K562 (cell line): ENCODE results near the gene FAM120B. TPM values are rescaled to one million over a fixed set of nuclear protein-coding genes. Genes with fewer than 3 reads are reported as not detected.

Experiments
- ATAC-seq: fragments of 200-7000 bp; cut with Tn5 transposase; 3 replicates; pipeline ENCODE4 v1.9.1; 2020; ENCODE audit warnings: moderate library complexity
- BruUV-seq: library from RNA; stranded (reverse); fragments of 400-500 nt; replicated peaks from 2 replicates; lab custom pipeline; 2021; lab: Mats Ljungman, UMichigan
- CTCF ChIA-PET: fragments of 300-600 bp; formaldehyde crosslinking; extraction: SDS; loops from one replicate; lab custom pipeline; 2021; ENCODE audit warnings: low intra/inter-chr PET ratio; lab: Yijun Ruan, JAX
- POLR2A ChIA-PET: fragments of 300-600, 350-650 bp; sonication (Branson Sonifier 250); formaldehyde crosslinking; extraction: SDS; loops from one replicate; lab custom pipeline; 2021; ENCODE audit warnings: antibody characterized with exemption, inconsistent platforms; lab: Yijun Ruan, JAX
- DNase-seq, 4 experiments: peaks; one replicate each; pipeline versions ENCODE4 v3.0.0 to v3.0.0-alpha.2; 2011 to 2018; ENCODE audit warnings: low spot score in 3 of 4, mixed read lengths in 3 of 4; ENCODE audit errors: extremely low read depth in 1 of 4
- FAIRE-seq: peaks from 2 replicates; lab custom pipeline; 2011; peaks lifted over from hg19 to GRCh38; lab: Jason Lieb, UNC
- H2AFZ ChIP-seq: 2 replicates; pipeline ENCODE4 v1.6.0; 2011; ENCODE audit warnings: low read depth, low read length, control low read depth, inconsistent platforms
- H3K27ac ChIP-seq: fragments of 200-600 bp; 3 replicates; pipeline ENCODE4 v1.8.0; 2011; ENCODE audit warnings: low read depth, mild to moderate bottlenecking, control low read depth, inconsistent platforms, low read length, moderate library complexity, mixed read lengths; ENCODE audit errors: extremely low read depth
- H3K27me3 ChIP-seq, 2 experiments: fragments of 300-600 bp in 1 of 2; 2 replicates in 1 of 2; 3 replicates in 1 of 2; pipeline versions ENCODE4 v1.6.0 to v1.8.0; 2011; ENCODE audit warnings: inconsistent platforms in 2 of 2, low read length in 2 of 2, mild to moderate bottlenecking in 1 of 2, mixed read lengths in 1 of 2, moderate library complexity in 1 of 2; ENCODE audit not compliant: control insufficient read depth in 2 of 2, insufficient read depth in 2 of 2
- H3K36me3 ChIP-seq: fragments of 300-600 bp; 3 replicates; pipeline ENCODE4 v1.8.0; 2011; ENCODE audit warnings: mild to moderate bottlenecking, low read length, inconsistent platforms; ENCODE audit not compliant: control insufficient read depth, insufficient read depth
- H3K4me1 ChIP-seq, 2 experiments: fragments of 200-600 bp in 1 of 2; replicated peaks in 1 of 2; 2 replicates in 1 of 2; 3 replicates in 1 of 2; pipeline versions ENCODE4 v1.5.1 to v1.8.0; 2011; ENCODE audit warnings: inconsistent platforms in 2 of 2, low read length in 2 of 2, mild to moderate bottlenecking in 1 of 2, mixed read lengths in 1 of 2, moderate library complexity in 1 of 2; ENCODE audit not compliant: control insufficient read depth in 2 of 2, insufficient read depth in 2 of 2
- H3K4me2 ChIP-seq: 2 replicates; pipeline ENCODE4 v1.6.1; 2011; ENCODE audit warnings: low read length, control low read depth, inconsistent platforms, mixed read lengths; ENCODE audit not compliant: insufficient read depth
- H3K4me3 ChIP-seq: fragments of 200-600 bp; sonication (generic), shearing (Covaris generic); 2 replicates; pipeline ENCODE4 v1.5.1; 2016; ENCODE audit warnings: control low read depth, inconsistent platforms
- H3K79me2 ChIP-seq: fragments of 200-600 bp; 3 replicates; pipeline ENCODE4 v1.8.0; 2011; ENCODE audit warnings: low read length, inconsistent platforms; ENCODE audit not compliant: control insufficient read depth, insufficient read depth
- H3K9ac ChIP-seq, 2 experiments: 2 replicates each; pipeline versions ENCODE4 v1.6.0 to v1.6.1; 2011; ENCODE audit warnings: low read depth in 2 of 2, low read length in 2 of 2, control low read depth in 1 of 2, inconsistent platforms in 1 of 2, mild to moderate bottlenecking in 1 of 2, mixed read lengths in 1 of 2; ENCODE audit not compliant: insufficient read depth in 1 of 2
- H3K9me1 ChIP-seq: one replicate; pipeline ENCODE4 v1.6.0; 2011; ENCODE audit warnings: inconsistent platforms, mild to moderate bottlenecking, low read length, moderate library complexity; ENCODE audit not compliant: control insufficient read depth, insufficient read depth
- H3K9me3 ChIP-seq: replicated peaks from 2 replicates; pipeline ENCODE4 v1.5.1; 2011; ENCODE audit warnings: low read depth, low read length, inconsistent platforms; ENCODE audit not compliant: control insufficient read depth, insufficient read depth
- H4K20me1 ChIP-seq: replicated peaks from 2 replicates; pipeline ENCODE4 v1.6.1; 2011; ENCODE audit warnings: low read length, inconsistent platforms, mixed read lengths; ENCODE audit not compliant: control insufficient read depth, insufficient read depth
- EP400 ChIP-seq: fragments of 450-650 bp; IDR thresholded peaks from 2 replicates; pipeline ENCODE4 v1.6.1; 2017; ENCODE audit warnings: antibody characterized with exemption, mild to moderate bottlenecking, moderate library complexity
- ERF ChIP-seq: fragments of 450-650 bp; formaldehyde crosslinking; IDR thresholded peaks from 2 replicates; pipeline ENCODE4 v1.4.0; 2020; ENCODE audit warnings: mild to moderate bottlenecking, mixed read lengths
- LEF1 ChIP-seq: fragments of 450-650 bp; IDR thresholded peaks from 2 replicates; pipeline ENCODE4 v1.6.1; 2016; ENCODE audit warnings: mild to moderate bottlenecking
- MCM7 ChIP-seq, 2 experiments: fragments of 450-650 bp; IDR thresholded peaks; 2 replicates each; pipeline ENCODE4 v1.6.1; 2016 to 2018
- NR1H2 ChIP-seq: sonication (generic); formaldehyde crosslinking; IDR thresholded peaks from 2 replicates; pipeline ENCODE4 v1.4.0; 2020; ENCODE audit warnings: mild to moderate bottlenecking, missing genetic modification reagents
- SIX5 ChIP-seq, 2 experiments: IDR thresholded peaks; 2 replicates each; pipeline ENCODE4 v1.6.1; 2011; ENCODE audit warnings: low read length in 2 of 2, borderline replicate concordance in 1 of 2, low read depth in 1 of 2, mild to moderate bottlenecking in 1 of 2, moderate library complexity in 1 of 2; ENCODE audit not compliant: insufficient read depth in 1 of 2
- SMARCA5 ChIP-seq: fragments of 450-650 bp; IDR thresholded peaks from 2 replicates; pipeline ENCODE4 v1.6.1; 2016
- SRSF3 ChIP-seq: fragments of 200-400 bp; formaldehyde crosslinking; IDR thresholded peaks from 2 replicates; pipeline ENCODE4 v1.6.1; 2016; ENCODE audit warnings: mild to moderate bottlenecking, low read length, moderate library complexity; ENCODE audit not compliant: insufficient read depth
- ZNF175 ChIP-seq: fragments of 200-800 bp; sonication (Bioruptor generic); IDR thresholded peaks from 2 replicates; pipeline ENCODE4 v1.6.1; 2016; ENCODE audit warnings: low read depth, mild to moderate bottlenecking, missing genetic modification characterization, missing compliant biosample characterization
- WGBS: fragments of 100-300 bp; shearing (Covaris generic); methylation state at CpG from one replicate; pipeline ENCODE4 v1.1.6; 2016; ENCODE audit warnings: low coverage, mixed read lengths; ENCODE audit not compliant: insufficient coverage; ENCODE audit errors: missing lambda C conversion rate; 5-methylcytosine and 5-hydroxymethylcytosine counted together
- in situ Hi-C: fragments of 300-500 bp; cut with MboI; formaldehyde crosslinking; loops from 4 replicates; pipeline ENCODE4 v1.15.0; 2018; ENCODE audit warnings: inconsistent platforms, mixed read lengths
- intact Hi-C: fragments of 100-400 bp; cut with micrococcal nuclease; formaldehyde crosslinking; loops from 2 replicates; pipeline ENCODE4 v1.14.2; 2022
- polyA plus RNA-seq, 8 experiments: library from polyadenylated mRNA; depleted of rRNA in 4 of 8; stranded (reverse) in 5 of 8; unstranded in 3 of 8; fragments of >200 nt; fragmentation: Nextera tagmentation in 2 of 8; fragmentation: Illumina TruSeq in 1 of 8; extraction: Ambion mirVana in 2 of 8; extraction: Trizol in 1 of 8; gene quantifications; 2 replicates each; pipeline versions ENCODE4 v1.2.1 to v1.2.3, GENCODE V29; 2011 to 2014; ENCODE audit warnings: inconsistent platforms in 1 of 8, missing spikeins in 1 of 8
- total RNA-seq, 7 experiments: library from RNA; depleted of rRNA in 6 of 7; stranded (reverse); fragments of >200 nt in 6 of 7; fragmentation: Illumina TruSeq in 2 of 7; extraction: Trizol in 2 of 7; gene quantifications; 2 replicates each; pipeline versions ENCODE4 v1.2.1 to v1.2.3, GENCODE V29; 2011 to 2021; ENCODE audit warnings: low replicate concordance in 1 of 7
- TF ChIP-seq, protein P1 (sequence below): sonication (generic); formaldehyde crosslinking; IDR thresholded peaks from 2 replicates; pipeline ENCODE4 v1.8.1; 2023; ENCODE audit warnings: mild to moderate bottlenecking, missing genetic modification reagents
- TF ChIP-seq, protein P2 (sequence below): fragments of 150-350 bp; conservative IDR thresholded peaks from 2 replicates; pipeline ENCODE4 v1.6.1; 2014; ENCODE audit warnings: low read length

Gene FAM120B
- total and polyA plus RNA-seq, 9 of the 15 experiments (the other 6 are each of a cell fraction or from before 2014, with no cell fraction given): 3.5 to 22.6 (median 14.7) TPM

DNA sequence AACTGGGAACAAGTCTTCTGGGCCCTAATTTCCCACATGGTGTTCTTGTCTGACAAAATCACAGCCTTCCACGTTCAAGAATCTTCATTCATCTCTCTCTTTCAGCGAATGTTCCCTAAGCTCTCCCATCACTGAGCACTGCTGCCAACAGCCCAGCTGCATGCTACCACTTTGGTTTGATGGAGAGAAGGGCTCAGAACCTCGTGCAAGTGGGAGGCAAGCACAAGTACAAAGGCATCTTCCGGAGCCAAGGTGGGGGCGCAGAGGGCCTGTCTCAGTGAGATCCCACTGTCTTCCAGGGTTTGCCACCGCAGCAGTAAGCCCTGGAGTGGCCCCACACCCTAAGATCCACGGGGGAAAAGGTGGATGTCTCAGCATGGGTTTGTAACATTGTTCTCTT, 32.9 kb upstream of the FAM120B start:
- H2AFZ ChIP-seq: no peak overlapping the region
- TF ChIP-seq LEF1 (no peak), MCM7 (IDR thresholded peaks at IDR 0.05) (no peak), ZNF175 (CRISPR knock-in tag) (no peak), SRSF3 (no peak), EP400 (no peak), NR1H2 (CRISPR knock-in tag) (no peak), SMARCA5 (no peak), SIX5 (IDR thresholded peaks at IDR 0.05; ENCODE audit: borderline replicate concordance in 1 of 2, insufficient read depth in 1 of 2, low read depth in 1 of 2, low read length in 2 of 2) (no peak), ERF (CRISPR knock-in tag) (no peak)
- TF ChIP-seq, protein P1, sequence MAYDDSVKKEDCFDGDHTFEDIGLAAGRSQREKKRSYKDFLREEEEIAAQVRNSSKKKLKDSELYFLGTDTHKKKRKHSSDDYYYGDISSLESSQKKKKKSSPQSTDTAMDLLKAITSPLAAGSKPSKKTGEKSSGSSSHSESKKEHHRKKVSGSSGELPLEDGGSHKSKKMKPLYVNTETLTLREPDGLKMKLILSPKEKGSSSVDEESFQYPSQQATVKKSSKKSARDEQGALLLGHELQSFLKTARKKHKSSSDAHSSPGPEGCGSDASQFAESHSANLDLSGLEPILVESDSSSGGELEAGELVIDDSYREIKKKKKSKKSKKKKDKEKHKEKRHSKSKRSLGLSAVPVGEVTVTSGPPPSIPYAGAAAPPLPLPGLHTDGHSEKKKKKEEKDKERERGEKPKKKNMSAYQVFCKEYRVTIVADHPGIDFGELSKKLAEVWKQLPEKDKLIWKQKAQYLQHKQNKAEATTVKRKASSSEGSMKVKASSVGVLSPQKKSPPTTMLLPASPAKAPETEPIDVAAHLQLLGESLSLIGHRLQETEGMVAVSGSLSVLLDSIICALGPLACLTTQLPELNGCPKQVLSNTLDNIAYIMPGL: no peak
- TF ChIP-seq, protein P2, sequence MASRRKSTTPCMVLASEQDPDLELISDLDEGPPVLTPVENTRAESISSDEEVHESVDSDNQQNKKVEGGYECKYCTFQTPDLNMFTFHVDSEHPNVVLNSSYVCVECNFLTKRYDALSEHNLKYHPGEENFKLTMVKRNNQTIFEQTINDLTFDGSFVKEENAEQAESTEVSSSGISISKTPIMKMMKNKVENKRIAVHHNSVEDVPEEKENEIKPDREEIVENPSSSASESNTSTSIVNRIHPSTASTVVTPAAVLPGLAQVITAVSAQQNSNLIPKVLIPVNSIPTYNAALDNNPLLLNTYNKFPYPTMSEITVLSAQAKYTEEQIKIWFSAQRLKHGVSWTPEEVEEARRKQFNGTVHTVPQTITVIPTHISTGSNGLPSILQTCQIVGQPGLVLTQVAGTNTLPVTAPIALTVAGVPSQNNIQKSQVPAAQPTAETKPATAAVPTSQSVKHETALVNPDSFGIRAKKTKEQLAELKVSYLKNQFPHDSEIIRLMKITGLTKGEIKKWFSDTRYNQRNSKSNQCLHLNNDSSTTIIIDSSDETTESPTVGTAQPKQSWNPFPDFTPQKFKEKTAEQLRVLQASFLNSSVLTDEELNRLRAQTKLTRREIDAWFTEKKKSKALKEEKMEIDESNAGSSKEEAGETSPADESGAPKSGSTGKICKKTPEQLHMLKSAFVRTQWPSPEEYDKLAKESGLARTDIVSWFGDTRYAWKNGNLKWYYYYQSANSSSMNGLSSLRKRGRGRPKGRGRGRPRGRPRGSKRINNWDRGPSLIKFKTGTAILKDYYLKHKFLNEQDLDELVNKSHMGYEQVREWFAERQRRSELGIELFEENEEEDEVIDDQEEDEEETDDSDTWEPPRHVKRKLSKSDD: no peak

More for the DNA sequence above, 32.9 kb upstream of the FAM120B start:
- Histone ChIP-seq H3K4me1 (peaks cover 0 to 16% of the 10 kb centered on the region in 2 experiments; a peak in 1 of 5 replicates), H3K9ac (no peak overlapping the region), H3K36me3 (no peaks in the 10 kb centered on the region), H3K9me1 (no peaks in the 10 kb centered on the region), H3K4me2 (no peak overlapping the region), H3K27me3 (peaks cover 82 to 86% of the 10 kb centered on the region in 2 experiments), H3K27ac (no peak overlapping the region), H4K20me1 (peaks cover 7% of the 10 kb centered on the region; the same call in 1 of the 2 replicates), H3K9me3 (no peaks in the 10 kb centered on the region), H3K79me2 (no peaks in the 10 kb centered on the region), H3K4me3 (no peak overlapping the region)
- in situ Hi-C loops: no loop called here
- BruUV-seq: no TSS peak
- POLR2A ChIA-PET: no interaction called here
- intact Hi-C loops: no loop called here
- ATAC-seq (no peak), FAIRE-seq (no peak), DNase-seq (no peak)
- CTCF ChIA-PET: no interaction called here
- WGBS: 0% methylated on average over 7 of the region's 7 CpGs
